K562 treated with DMSO at 1 percent for 24 hours (cell line): ENCODE data around the gene ACTR2. TPM values are rescaled to one million over a fixed set of nuclear protein-coding genes. Genes with fewer than 3 reads are reported as not detected.

Source experiments
- total RNA-seq: library from RNA; unstranded; fragments of 300-600 nt; gene quantifications from 2 replicates; pipeline ENCODE4 v1.2.3, GENCODE V29; 2022; ENCODE audit warnings: low read depth; ENCODE audit not compliant: insufficient read depth

The ACTR2 gene
- 131 and 157 TPM in 2 replicates for total RNA-seq

DNA sequence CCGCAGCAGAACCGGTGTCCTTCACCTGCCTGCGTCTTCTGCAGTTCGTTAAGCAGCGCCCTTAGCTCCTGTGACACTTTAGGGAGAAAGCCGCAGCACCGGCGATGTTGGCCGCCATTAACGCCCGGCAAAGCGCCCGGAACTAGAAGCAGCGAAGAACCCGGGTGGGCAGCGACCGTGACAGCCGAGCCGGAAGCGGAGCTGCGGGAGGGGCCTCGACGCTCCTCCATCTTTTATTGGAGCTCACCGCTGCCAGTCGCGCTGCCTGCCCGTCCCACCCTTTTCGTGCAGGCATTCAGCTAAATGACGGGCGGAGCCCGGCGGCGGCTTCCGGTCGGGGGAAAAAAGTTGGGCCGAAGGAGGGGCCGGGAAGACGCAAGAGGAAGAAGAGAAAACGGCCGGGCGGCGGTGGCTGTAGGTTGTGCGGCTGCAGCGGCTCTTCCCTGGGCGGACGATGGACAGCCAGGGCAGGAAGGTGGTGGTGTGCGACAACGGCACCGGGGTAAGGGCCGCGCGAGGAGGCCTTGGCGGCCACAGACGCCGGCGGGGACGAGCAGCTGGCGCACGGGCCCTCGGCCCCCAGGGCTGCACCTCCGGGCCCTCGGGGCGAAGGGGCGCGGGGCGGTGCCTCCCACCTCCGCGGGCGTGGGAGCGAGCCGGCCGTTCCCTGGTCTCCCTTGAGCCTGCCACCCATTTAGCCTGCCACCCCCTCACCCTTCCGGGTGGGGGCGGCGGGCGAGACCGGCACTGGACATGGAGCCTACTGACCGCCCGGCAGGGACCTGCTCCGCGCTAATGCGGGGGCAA, at the start of gene ACTR2:
Gene ACTR2, plus strand, starts transcription at position 376 of the 807 bp plus-strand sequence. Its CDS starts 79 bp downstream, at position 455.

Other genes with a start within 250 kb of the ACTR2 start
- gene SLC1A4, start 238.4 kb upstream of the ACTR2 start, total RNA-seq = 38.1 and 39.2 TPM in 2 replicates
- 7.5 and 8.1 TPM in 2 replicates for gene CEP68, start 171.4 kb upstream of the ACTR2 start, total RNA-seq
- gene RAB1A, start 97.7 kb upstream of the ACTR2 start, total RNA-seq = 67.4 and 81.1 TPM in 2 replicates
- 31.4 and 35.0 TPM in 2 replicates for gene SPRED2, start 204.8 kb downstream of the ACTR2 start, total RNA-seq